GM23248 (cell line): ENCODE results near the gene MAF. TPM values are rescaled to one million over a fixed set of nuclear protein-coding genes. Genes with fewer than 3 reads are reported as not detected.

Source experiments
- DNase-seq: peaks from one replicate; pipeline ENCODE4 v3.0.0-alpha.2; 2015
- H2AFZ ChIP-seq: fragments of 200-600 bp; sonication (generic); 2 replicates; pipeline ENCODE4 v1.6.1; 2016; ENCODE audit warnings: antibody characterized with exemption
- H3F3A ChIP-seq: fragments of 200-600 bp; sonication (generic); 2 replicates; pipeline ENCODE4 v1.6.1; 2016; ENCODE audit warnings: mild to moderate bottlenecking, antibody characterized with exemption, mixed run types; ENCODE audit not compliant: insufficient read depth
- H3K27ac ChIP-seq: fragments of 200-600 bp; sonication (generic); 2 replicates; pipeline ENCODE4 v1.5.1; 2016; ENCODE audit warnings: mild to moderate bottlenecking
- H3K27me3 ChIP-seq: fragments of 200-600 bp; sonication (generic); replicated peaks from 2 replicates; pipeline ENCODE4 v1.6.1; 2016; ENCODE audit warnings: mild to moderate bottlenecking; ENCODE audit not compliant: insufficient read depth
- H3K36me3 ChIP-seq: fragments of 200-600 bp; sonication (generic); 2 replicates; pipeline ENCODE4 v1.6.1; 2016; ENCODE audit warnings: low read depth, mild to moderate bottlenecking
- H3K4me1 ChIP-seq: fragments of 200-600 bp; sonication (generic); 2 replicates; pipeline ENCODE4 v1.6.1; 2016; ENCODE audit warnings: mild to moderate bottlenecking; ENCODE audit not compliant: insufficient read depth
- H3K4me2 ChIP-seq: fragments of 200-600 bp; sonication (generic); one replicate; pipeline ENCODE4 v1.6.1; 2016; ENCODE audit warnings: mild to moderate bottlenecking; ENCODE audit not compliant: unreplicated experiment
- H3K4me3 ChIP-seq: fragments of 200-600 bp; sonication (generic); 2 replicates; pipeline ENCODE4 v1.5.1; 2016; ENCODE audit warnings: mild to moderate bottlenecking
- H3K79me2 ChIP-seq: fragments of 200-600 bp; sonication (generic); 2 replicates; pipeline ENCODE4 v1.6.1; 2016; ENCODE audit warnings: mild to moderate bottlenecking; ENCODE audit not compliant: insufficient read depth
- H3K9ac ChIP-seq: fragments of 200-600 bp; sonication (generic); 2 replicates; pipeline ENCODE4 v1.6.1; 2016; ENCODE audit warnings: mild to moderate bottlenecking
- H3K9me2 ChIP-seq: fragments of 200-600 bp; sonication (generic); 2 replicates; pipeline ENCODE4 v1.6.1; 2016; ENCODE audit warnings: mixed run types, mild to moderate bottlenecking, moderate library complexity; ENCODE audit not compliant: insufficient read depth
- H3K9me3 ChIP-seq: fragments of 200-600 bp; sonication (generic); one replicate; pipeline ENCODE4 v1.6.1; 2017; ENCODE audit warnings: low read depth
- H4K20me1 ChIP-seq: fragments of 200-600 bp; sonication (generic); 2 replicates; pipeline ENCODE4 v1.6.0; 2016; ENCODE audit not compliant: insufficient read depth
- EZH2 ChIP-seq: fragments of 200-600 bp; sonication (generic); IDR thresholded peaks from 2 replicates; pipeline ENCODE4 v1.6.1; 2018; ENCODE audit warnings: antibody characterized with exemption, mild to moderate bottlenecking; ENCODE audit not compliant: insufficient read depth, poor library complexity, severe bottlenecking
- EZH2phosphoT487 ChIP-seq: fragments of 200-600 bp; sonication (generic); IDR thresholded peaks from 2 replicates; pipeline ENCODE4 v1.6.1; 2018; ENCODE audit warnings: antibody characterized with exemption, moderate library complexity, mild to moderate bottlenecking, low read depth; ENCODE audit not compliant: insufficient read depth
- WGBS, 2 experiments: methylation state at CpG; one replicate each; pipeline ENCODE4 v1.1.6; 2015 to 2017; ENCODE audit warnings: low lambda C conversion rate in 2 of 2, low coverage in 1 of 2; ENCODE audit errors: missing lambda C conversion rate in 2 of 2; 5-methylcytosine and 5-hydroxymethylcytosine counted together
- in situ Hi-C: fragments of 300-500 bp; cut with MboI; formaldehyde crosslinking; loops from 2 replicates; pipeline ENCODE4 v1.15.0; 2020
- polyA plus RNA-seq: library from polyadenylated mRNA; unstranded; fragments of >200 nt; fragmentation: Nextera tagmentation; extraction: Ambion mirVana; gene quantifications from 2 replicates; pipeline ENCODE4 v1.2.1, GENCODE V29; 2016
- total RNA-seq: library from RNA; depleted of rRNA; stranded (reverse); fragments of >200 nt; shearing (Covaris generic); gene quantifications from 2 replicates; pipeline ENCODE4 v1.2.3, GENCODE V29; 2014

Gene MAF
- total and polyA plus RNA-seq, 2 experiments from 2014 or later = 0.22 TPM; not detected in 1

GRCh38 chr16:79560318-79560717 lies 40.2 kb downstream of the MAF start:
- H2AFZ ChIP-seq = no peak overlapping the region
- 0 to 4% methylated on average over 2 of the region's 2 CpGs for WGBS, 2 experiments
- no peak for TF ChIP-seq EZH2phosphoT487
- DNase-seq = no peak
- H3K4me2 ChIP-seq = no peak overlapping the region
- no peaks in the 10 kb centered on the region for H3K4me1 ChIP-seq
- no peaks in the 10 kb centered on the region for H3K9me3 ChIP-seq
- H3K4me3 ChIP-seq = no peak overlapping the region
- no peaks in the 10 kb centered on the region for H3K27me3 ChIP-seq
- no peaks in the 10 kb centered on the region for H3K36me3 ChIP-seq
- in situ Hi-C loops = no loop called here
- H3F3A ChIP-seq = no peaks in the 10 kb centered on the region
- no peak overlapping the region for H3K27ac ChIP-seq
- no peaks in the 10 kb centered on the region for H3K79me2 ChIP-seq
- no peaks in the 10 kb centered on the region for H4K20me1 ChIP-seq
- no peaks in the 10 kb centered on the region for H3K9me2 ChIP-seq
- no peak overlapping the region for H3K9ac ChIP-seq

GRCh38 chr16:79559532-79559931 lies 41.0 kb downstream of the MAF start:
- H3K9me2 ChIP-seq = no peaks in the 10 kb centered on the region
- no peaks in the 10 kb centered on the region for H4K20me1 ChIP-seq
- H3K4me1 ChIP-seq = no peaks in the 10 kb centered on the region
- no peaks in the 10 kb centered on the region for H3F3A ChIP-seq
- TF ChIP-seq EZH2phosphoT487 (no peak), EZH2 (no peak)
- in situ Hi-C loops = no loop called here
- H3K79me2 ChIP-seq = no peaks in the 10 kb centered on the region
- no peak overlapping the region for H3K4me3 ChIP-seq
- H2AFZ ChIP-seq = no peak overlapping the region
- no peaks in the 10 kb centered on the region for H3K36me3 ChIP-seq
- H3K4me2 ChIP-seq = no peak overlapping the region
- DNase-seq = no peak
- no peaks in the 10 kb centered on the region for H3K27me3 ChIP-seq
- H3K9me3 ChIP-seq = no peaks in the 10 kb centered on the region
- 8 to 35% methylated on average over 1 of the region's 1 CpG for WGBS, 2 experiments
- no peak overlapping the region for H3K27ac ChIP-seq
- H3K9ac ChIP-seq = no peak overlapping the region

GRCh38 chr16:79557421-79557820 lies 43.1 kb downstream of the MAF start:
- WGBS, 2 experiments = 23 to 29% methylated on average over 3 of the region's 3 CpGs
- H3K27me3 ChIP-seq = no peaks in the 10 kb centered on the region
- in situ Hi-C loops = no loop called here

GRCh38 chr16:79554912-79555311 lies 45.6 kb downstream of the MAF start:
- no peaks in the 10 kb centered on the region for H3K9me3 ChIP-seq
- H3K4me1 ChIP-seq = no peaks in the 10 kb centered on the region
- H3K36me3 ChIP-seq = no peaks in the 10 kb centered on the region
- H3K9ac ChIP-seq = no peak overlapping the region
- no peaks in the 10 kb centered on the region for H4K20me1 ChIP-seq
- no peak for TF ChIP-seq EZH2phosphoT487
- no peak for TF ChIP-seq EZH2
- H3K79me2 ChIP-seq = no peaks in the 10 kb centered on the region
- in situ Hi-C loops = no loop called here
- H2AFZ ChIP-seq = no peak overlapping the region
- H3K9me2 ChIP-seq = no peaks in the 10 kb centered on the region
- no peak overlapping the region for H3K27ac ChIP-seq
- no peak overlapping the region for H3K4me2 ChIP-seq
- no peaks in the 10 kb centered on the region for H3F3A ChIP-seq
- no peak overlapping the region for H3K4me3 ChIP-seq
- DNase-seq = no peak
- no peaks in the 10 kb centered on the region for H3K27me3 ChIP-seq

More at GRCh38 chr16:79557421-79557820, 43.1 kb downstream of the MAF start:
- TF ChIP-seq EZH2 = no peak
- no peak for TF ChIP-seq EZH2phosphoT487
- no peaks in the 10 kb centered on the region for H3K79me2 ChIP-seq
- no peak overlapping the region for H3K4me2 ChIP-seq
- no peaks in the 10 kb centered on the region for H4K20me1 ChIP-seq
- H3K9me3 ChIP-seq = no peaks in the 10 kb centered on the region
- no peak overlapping the region for H3K9ac ChIP-seq
- no peak for DNase-seq
- H3F3A ChIP-seq = no peaks in the 10 kb centered on the region
- H3K27ac ChIP-seq = no peak overlapping the region
- no peak overlapping the region for H3K4me3 ChIP-seq
- no peaks in the 10 kb centered on the region for H3K36me3 ChIP-seq
- H3K4me1 ChIP-seq = no peaks in the 10 kb centered on the region
- H2AFZ ChIP-seq = no peak overlapping the region
- H3K9me2 ChIP-seq = no peaks in the 10 kb centered on the region

GRCh38 chr16:79550373-79550772 lies 50.2 kb downstream of the MAF start:
- Histone ChIP-seq H3K4me3 (no peak overlapping the region), H3K36me3 (no peaks in the 10 kb centered on the region), H2AFZ (no peak overlapping the region), H3K27ac (no peak overlapping the region), H3F3A (no peaks in the 10 kb centered on the region), H3K79me2 (no peaks in the 10 kb centered on the region), H3K4me1 (no peaks in the 10 kb centered on the region), H3K9me3 (no peaks in the 10 kb centered on the region), H3K4me2 (no peak overlapping the region), H3K27me3 (no peaks in the 10 kb centered on the region), H3K9me2 (no peaks in the 10 kb centered on the region), H4K20me1 (no peaks in the 10 kb centered on the region), H3K9ac (no peak overlapping the region)
- TF ChIP-seq EZH2phosphoT487 (no peak), EZH2 (no peak)
- 47 to 51% methylated on average over 2 of the region's 2 CpGs for WGBS, 2 experiments
- DNase-seq = no peak
- in situ Hi-C loops = no loop called here
